Measurements from ENCODE around the gene GUK1. TPM values are rescaled to one million over a fixed set of nuclear protein-coding genes. Genes with fewer than 3 reads are reported as not detected.
"Not testable (repeated sequence)": the region's sequence is repeated elsewhere in the genome, so short reads cannot be mapped to it uniquely, and the experiment has no call there.

The GUK1 gene
- total RNA-seq, 4 donors from 2014 or later: 234 to 504 (median 299) TPM

- ATAC-seq: no peak
- no peak overlapping the region for H3K27ac ChIP-seq
- no peak overlapping the region for H3K4me3 ChIP-seq
- no peaks in the 10 kb centered on the region for H3K9me3 ChIP-seq
- peaks cover 0 to 10% (median 0%) of the 10 kb centered on the region in 3 donors for H3K4me1 ChIP-seq
- 92% methylated on average over 7 of the region's 7 CpGs; no CpG with 5 or more reads in 1 of the 2 donors for WGBS, 2 donors (ENCODE audit: low coverage in 1 of 2)
- H3K27me3 ChIP-seq: no peaks in the 10 kb centered on the region
- H3K36me3 ChIP-seq: peaks cover 0 to 14% of the 10 kb centered on the region in 2 donors
- TF ChIP-seq POLR2A (IDR thresholded peaks at IDR 0.05) (no peak), POLR2AphosphoS5 (IDR thresholded peaks at IDR 0.05) (no peak)
- TF ChIP-seq, protein P1, sequence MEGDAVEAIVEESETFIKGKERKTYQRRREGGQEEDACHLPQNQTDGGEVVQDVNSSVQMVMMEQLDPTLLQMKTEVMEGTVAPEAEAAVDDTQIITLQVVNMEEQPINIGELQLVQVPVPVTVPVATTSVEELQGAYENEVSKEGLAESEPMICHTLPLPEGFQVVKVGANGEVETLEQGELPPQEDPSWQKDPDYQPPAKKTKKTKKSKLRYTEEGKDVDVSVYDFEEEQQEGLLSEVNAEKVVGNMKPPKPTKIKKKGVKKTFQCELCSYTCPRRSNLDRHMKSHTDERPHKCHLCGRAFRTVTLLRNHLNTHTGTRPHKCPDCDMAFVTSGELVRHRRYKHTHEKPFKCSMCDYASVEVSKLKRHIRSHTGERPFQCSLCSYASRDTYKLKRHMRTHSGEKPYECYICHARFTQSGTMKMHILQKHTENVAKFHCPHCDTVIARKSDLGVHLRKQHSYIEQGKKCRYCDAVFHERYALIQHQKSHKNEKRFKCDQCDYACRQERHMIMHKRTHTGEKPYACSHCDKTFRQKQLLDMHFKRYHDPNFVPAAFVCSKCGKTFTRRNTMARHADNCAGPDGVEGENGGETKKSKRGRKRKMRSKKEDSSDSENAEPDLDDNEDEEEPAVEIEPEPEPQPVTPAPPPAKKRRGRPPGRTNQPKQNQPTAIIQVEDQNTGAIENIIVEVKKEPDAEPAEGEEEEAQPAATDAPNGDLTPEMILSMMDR (IDR thresholded peaks at IDR 0.05): no peak
Measured at GRCh38 chr1:228180959-228181644, 41.0 kb downstream of the GUK1 start.

GRCh38 chr1:228181645-228182034 lies 41.6 kb downstream of the GUK1 start:
- Histone ChIP-seq H3K4me3 (no peak overlapping the region), H3K36me3 (peaks cover 0 to 11% of the 10 kb centered on the region in 2 donors), H3K9me3 (no peaks in the 10 kb centered on the region), H3K27me3 (no peaks in the 10 kb centered on the region), H3K27ac (no peak overlapping the region), H3K4me1 (peaks cover 0 to 10% (median 0%) of the 10 kb centered on the region in 3 donors)
- WGBS, 2 donors (ENCODE audit: low coverage in 1 of 2): 82 to 93% methylated on average over 3 to 8 of the region's 9 CpGs
- ATAC-seq: no peak
- TF ChIP-seq POLR2A (IDR thresholded peaks at IDR 0.05): no peak

DNA sequence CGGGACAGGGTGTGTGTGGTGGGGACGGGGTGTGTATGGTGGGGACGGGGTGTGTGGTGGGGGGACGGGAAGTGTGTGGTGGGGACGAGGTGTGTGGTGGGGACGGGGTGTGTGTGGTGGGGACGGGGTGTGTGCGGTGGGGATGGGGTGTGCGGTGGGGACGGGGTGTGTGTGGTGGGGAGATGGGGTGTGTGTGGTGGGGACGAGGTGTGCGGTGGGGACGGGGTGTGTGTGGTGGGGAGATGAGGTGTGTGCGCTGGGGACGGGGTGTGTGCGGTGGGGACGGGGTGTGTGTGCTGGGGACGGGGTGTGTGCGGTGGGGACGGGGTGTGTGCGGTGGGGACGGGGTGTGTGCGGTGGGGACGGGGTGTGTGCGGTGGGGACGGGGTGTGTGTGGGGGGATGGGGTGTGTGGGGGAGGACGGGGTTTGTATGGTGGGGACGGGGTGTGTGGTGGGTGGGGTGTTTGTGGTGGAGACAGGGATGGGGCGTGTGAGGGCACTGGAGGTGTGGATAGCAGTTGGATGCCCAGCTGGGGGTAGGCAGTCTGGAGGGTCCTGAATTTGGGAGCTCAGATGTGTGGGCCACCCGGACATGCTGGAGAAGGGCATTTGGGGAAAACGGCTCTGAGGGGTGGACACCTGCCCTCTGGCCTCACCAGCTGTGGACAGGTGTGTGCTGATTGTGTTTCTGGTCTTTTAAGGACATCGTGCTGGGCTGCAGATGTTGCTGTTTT lies 42.4 kb downstream of the GUK1 start:
- no peaks in the 10 kb centered on the region for H3K27me3 ChIP-seq
- WGBS, 2 donors (ENCODE audit: low coverage in 1 of 2): 77 to 90% methylated on average over 5 to 7 of the region's 32 CpGs
- peaks cover 0 to 10% (median 0%) of the 10 kb centered on the region in 3 donors for H3K4me1 ChIP-seq
- TF ChIP-seq POLR2A (IDR thresholded peaks at IDR 0.05) (no peak), POLR2AphosphoS5 (IDR thresholded peaks at IDR 0.05) (no peak), EP300 (IDR thresholded peaks at IDR 0.05) (no peak)
- TF ChIP-seq, protein P1 (IDR thresholded peaks at IDR 0.05): no peak
- H3K36me3 ChIP-seq: peaks cover 0 to 6% of the 10 kb centered on the region in 2 donors
- no peaks in the 10 kb centered on the region for H3K9me3 ChIP-seq
- no peak overlapping the region for H3K27ac ChIP-seq
- ATAC-seq: no peak
- no peak overlapping the region for H3K4me3 ChIP-seq

DNA sequence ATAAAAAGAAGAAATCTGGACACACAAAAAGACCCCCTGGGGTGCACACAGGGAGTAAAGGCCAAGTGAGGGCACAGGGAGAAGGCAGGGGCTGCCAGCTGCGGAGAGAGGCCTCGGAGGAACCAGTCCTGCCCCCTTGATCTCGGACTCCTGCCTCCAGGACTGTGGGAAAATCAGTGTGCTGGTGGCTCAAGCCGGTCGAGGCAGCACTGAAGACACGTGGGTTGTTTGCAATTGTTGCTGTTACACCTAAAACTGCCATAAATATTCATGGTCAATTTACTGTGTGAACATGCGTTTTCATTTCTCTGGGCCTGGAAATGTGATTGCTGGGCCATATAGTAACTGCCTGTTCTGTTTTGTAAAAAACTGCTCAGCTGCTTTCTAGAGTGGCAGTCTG lies 44.1 kb downstream of the GUK1 start:
- no peaks in the 10 kb centered on the region for H3K27me3 ChIP-seq
- no peak overlapping the region for H3K27ac ChIP-seq
- TF ChIP-seq POLR2AphosphoS5 (IDR thresholded peaks at IDR 0.05): no peak
- TF ChIP-seq POLR2A (IDR thresholded peaks at IDR 0.05): no peak
- TF ChIP-seq, protein P1 (IDR thresholded peaks at IDR 0.05): no peak
- TF ChIP-seq EP300 (IDR thresholded peaks at IDR 0.05): no peak
- WGBS, 2 donors (ENCODE audit: low coverage in 1 of 2): 73 to 75% methylated on average over 7 of the region's 7 CpGs
- H3K4me1 ChIP-seq: no peaks in the 10 kb centered on the region
- H3K4me3 ChIP-seq: no peak overlapping the region
- no peak for ATAC-seq
- peaks cover 0 to 4% (median 0%) of the 10 kb centered on the region in 3 donors for H3K9me3 ChIP-seq
- peaks cover 0 to 6% of the 10 kb centered on the region in 2 donors for H3K36me3 ChIP-seq

- H3K27ac ChIP-seq: no peak overlapping the region
- no peaks in the 10 kb centered on the region for H3K4me1 ChIP-seq
- no peak overlapping the region for H3K4me3 ChIP-seq
- WGBS, 2 donors (ENCODE audit: low coverage in 1 of 2): 79 to 93% methylated on average over 3 to 11 of the region's 11 CpGs
- peaks cover 0 to 6% of the 10 kb centered on the region in 2 donors for H3K36me3 ChIP-seq
- no peaks in the 10 kb centered on the region for H3K27me3 ChIP-seq
- TF ChIP-seq, protein P1 (IDR thresholded peaks at IDR 0.05): no peak
- no peak for TF ChIP-seq POLR2AphosphoS5 (IDR thresholded peaks at IDR 0.05)
- no peak for TF ChIP-seq EP300 (IDR thresholded peaks at IDR 0.05)
- TF ChIP-seq POLR2A (IDR thresholded peaks at IDR 0.05): no peak
- peaks cover 0 to 4% (median 0%) of the 10 kb centered on the region in 3 donors for H3K9me3 ChIP-seq
- ATAC-seq: no peak
Measured at GRCh38 chr1:228185641-228185965, 45.5 kb downstream of the GUK1 start.

GRCh38 chr1:228188249-228188648 lies 48.2 kb downstream of the GUK1 start:
- not testable (repeated sequence) for H3K4me3 ChIP-seq, H3K9me3 ChIP-seq, H3K27me3 ChIP-seq, ATAC-seq, H3K27ac ChIP-seq, H3K36me3 ChIP-seq, H3K4me1 ChIP-seq
- 79 to 81% methylated on average over 2 of the region's 2 CpGs for WGBS, 2 donors (ENCODE audit: low coverage in 1 of 2)

All from gastroesophageal sphincter (tissue), 4 donors.